SU-DHL-6 (cell line): ENCODE data around the gene TMEM163.

Experiments
- H2AFZ ChIP-seq: fragments of 200-600 bp; sonication (generic); 2 replicates; pipeline ENCODE4 v1.6.1; 2014; ENCODE audit warnings: low read depth, mild to moderate bottlenecking, moderate library complexity, mixed read lengths, antibody characterized with exemption, low read length; ENCODE audit not compliant: severe bottlenecking
- H3F3A ChIP-seq: fragments of 200-600 bp; shearing (Covaris generic); 2 replicates; pipeline ENCODE4 v1.6.0; 2016; ENCODE audit warnings: antibody characterized with exemption, mild to moderate bottlenecking; ENCODE audit not compliant: insufficient read depth
- H3K27ac ChIP-seq: fragments of 200-600 bp; sonication (generic); 2 replicates; pipeline ENCODE4 v1.5.1; 2016; ENCODE audit warnings: low read depth, mild to moderate bottlenecking, low read length, moderate library complexity, mixed read lengths
- H3K27me3 ChIP-seq: fragments of 200-600 bp; sonication (generic), shearing (Covaris generic); 2 replicates; pipeline ENCODE4 v1.6.0; 2014; ENCODE audit warnings: mild to moderate bottlenecking, low read length
- H3K36me3 ChIP-seq: fragments of 200-600 bp; sonication (generic); 2 replicates; pipeline ENCODE4 v1.6.1; 2014; ENCODE audit warnings: mild to moderate bottlenecking, low read length, mixed read lengths
- H3K4me2 ChIP-seq: fragments of 300-600, 200-600 bp; shearing (Covaris generic), sonication (generic); 2 replicates; pipeline ENCODE4 v1.6.0; 2014; ENCODE audit warnings: low read length, low read depth, mild to moderate bottlenecking; ENCODE audit not compliant: poor library complexity, severe bottlenecking
- H3K4me3 ChIP-seq: fragments of 200-600 bp; sonication (generic); 2 replicates; pipeline ENCODE4 v1.5.1; 2014; ENCODE audit warnings: antibody characterized with exemption, low read length, mild to moderate bottlenecking, mixed read lengths; ENCODE audit not compliant: insufficient read depth, poor library complexity, severe bottlenecking
- H3K79me2 ChIP-seq: fragments of 200-600 bp; sonication (generic); 2 replicates; pipeline ENCODE4 v1.6.1; 2014; ENCODE audit warnings: mild to moderate bottlenecking, low read length, moderate library complexity; ENCODE audit not compliant: insufficient read depth
- H3K9ac ChIP-seq: fragments of 200-600 bp; sonication (generic); 2 replicates; pipeline ENCODE4 v1.7.0; 2014; ENCODE audit warnings: mild to moderate bottlenecking, low read length
- H3K9me2 ChIP-seq: fragments of 200-600 bp; sonication (generic); replicated peaks from 2 replicates; pipeline ENCODE4 v1.6.1; 2014; ENCODE audit warnings: low read length; ENCODE audit not compliant: insufficient read depth
- H3K9me3 ChIP-seq: fragments of 200-600 bp; sonication (generic); 2 replicates; pipeline ENCODE4 v1.6.1; 2014; ENCODE audit warnings: low read length, mixed read lengths; ENCODE audit not compliant: insufficient read depth
- H4K20me1 ChIP-seq: fragments of 200-600 bp; sonication (generic); 2 replicates; pipeline ENCODE4 v1.6.1; 2014; ENCODE audit warnings: low read depth, mild to moderate bottlenecking, antibody characterized with exemption, low read length, moderate library complexity, mixed read lengths
- CTCF ChIP-seq: fragments of 200-600 bp; sonication (generic); IDR thresholded peaks from one replicate; pipeline ENCODE4 v1.5.1; 2017; ENCODE audit warnings: antibody characterized with exemption, mild to moderate bottlenecking, low read length, moderate library complexity; ENCODE audit not compliant: insufficient read depth, poor library complexity, severe bottlenecking
- EZH2phosphoT487 ChIP-seq: fragments of 200-600 bp; sonication (generic), shearing (Covaris generic); conservative IDR thresholded peaks from 2 replicates; pipeline ENCODE4 v1.6.1; 2018; ENCODE audit warnings: mild to moderate bottlenecking, antibody characterized with exemption, low read length, moderate library complexity, mixed read lengths

The TMEM163 gene

DNA sequence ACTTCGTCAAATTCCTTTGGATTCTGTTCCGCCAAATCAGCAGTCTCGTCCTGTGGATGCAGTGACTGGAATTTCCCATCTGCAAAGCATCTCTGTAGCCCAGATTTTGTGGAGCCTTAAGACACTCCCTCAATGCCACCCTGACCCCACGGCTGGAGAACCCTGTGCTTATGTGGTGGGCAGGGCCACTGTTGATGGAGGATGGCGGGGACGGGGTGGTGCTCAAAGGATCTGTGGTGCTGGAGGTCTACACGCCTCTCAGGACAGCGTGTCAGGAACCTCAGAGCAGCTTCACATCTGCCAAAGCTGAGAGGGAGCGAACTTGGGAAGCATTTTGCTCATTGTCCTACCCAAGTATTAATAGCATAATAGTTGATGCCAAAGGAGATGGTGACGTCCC is 264.8 kb downstream of the TMEM163 start:
- no peaks in the 10 kb centered on the region for H3F3A ChIP-seq
- no peaks in the 10 kb centered on the region for H3K79me2 ChIP-seq
- no peak overlapping the region for H3K4me3 ChIP-seq
- no peak overlapping the region for H2AFZ ChIP-seq
- no peaks in the 10 kb centered on the region for H3K9me2 ChIP-seq
- no peaks in the 10 kb centered on the region for H4K20me1 ChIP-seq
- H3K27me3 ChIP-seq = no peaks in the 10 kb centered on the region
- H3K27ac ChIP-seq = no peak overlapping the region
- no peaks in the 10 kb centered on the region for H3K9me3 ChIP-seq
- no peak overlapping the region for H3K9ac ChIP-seq
- H3K4me2 ChIP-seq = no peak overlapping the region
- no peaks in the 10 kb centered on the region for H3K36me3 ChIP-seq
- no peak for TF ChIP-seq EZH2phosphoT487
- TF ChIP-seq CTCF = no peak

DNA sequence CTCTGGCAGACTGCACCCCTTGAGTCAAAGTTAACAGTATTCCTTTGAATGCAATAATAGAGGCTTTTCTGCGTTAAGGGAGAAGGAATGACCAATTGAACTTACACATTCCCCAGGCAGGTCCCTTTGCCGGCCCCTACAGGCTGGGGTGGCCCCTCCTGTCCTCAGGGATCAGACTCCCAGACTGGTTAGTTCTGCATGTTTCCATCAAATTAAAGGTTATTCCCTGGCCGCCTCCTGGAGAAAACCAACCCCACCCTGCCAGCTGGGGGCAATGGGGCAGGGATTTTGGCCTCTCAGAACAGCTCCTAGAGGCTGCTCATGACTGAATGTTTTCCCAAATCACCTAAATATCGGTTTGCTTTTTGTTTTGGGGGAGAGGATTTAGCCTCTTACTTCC is 265.3 kb downstream of the TMEM163 start:
- TF ChIP-seq CTCF (no peak), EZH2phosphoT487 (no peak)
- no peak overlapping the region for H3K4me3 ChIP-seq
- H2AFZ ChIP-seq = no peak overlapping the region
- H3K9me3 ChIP-seq = no peaks in the 10 kb centered on the region
- H4K20me1 ChIP-seq = no peaks in the 10 kb centered on the region
- no peaks in the 10 kb centered on the region for H3K9me2 ChIP-seq
- no peaks in the 10 kb centered on the region for H3F3A ChIP-seq
- no peaks in the 10 kb centered on the region for H3K36me3 ChIP-seq
- H3K9ac ChIP-seq = no peak overlapping the region
- H3K79me2 ChIP-seq = no peaks in the 10 kb centered on the region
- no peak overlapping the region for H3K4me2 ChIP-seq
- H3K27me3 ChIP-seq = no peaks in the 10 kb centered on the region
- no peak overlapping the region for H3K27ac ChIP-seq

DNA sequence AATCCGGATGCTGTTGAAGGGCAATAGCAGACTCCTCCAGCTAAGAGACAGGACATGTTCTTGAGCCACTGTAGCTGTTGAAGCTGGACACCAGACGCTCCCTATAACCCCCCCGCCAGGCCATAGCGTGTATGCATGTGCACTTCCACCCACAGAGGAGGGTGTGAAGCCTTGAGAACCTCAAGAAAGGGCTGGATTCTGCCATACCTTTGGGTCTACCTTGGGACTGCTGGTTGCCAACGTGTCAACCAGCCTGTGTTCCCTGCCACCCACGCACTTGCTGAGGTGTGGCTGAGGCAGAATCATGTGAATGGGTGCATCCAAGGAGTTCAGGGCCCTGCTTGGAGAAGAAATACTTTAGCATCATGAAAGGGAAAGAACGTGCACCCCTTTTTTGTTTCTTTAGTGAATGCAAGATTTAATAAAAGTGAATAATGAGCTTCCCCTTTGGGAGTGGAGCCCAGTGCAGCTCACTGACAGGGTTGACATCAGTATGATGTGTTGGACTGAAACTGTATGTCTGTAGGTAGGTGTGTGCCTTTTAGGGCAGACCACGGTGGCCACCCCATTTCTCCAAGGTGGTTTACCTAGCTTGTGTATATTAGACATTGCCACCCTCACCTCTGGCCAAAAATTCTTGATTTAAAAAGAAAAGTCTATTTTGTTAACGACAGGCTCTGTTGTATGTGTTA is 266.6 kb downstream of the TMEM163 start:
- no peak overlapping the region for H3K27ac ChIP-seq
- H3K36me3 ChIP-seq = no peaks in the 10 kb centered on the region
- H3K9me3 ChIP-seq = no peaks in the 10 kb centered on the region
- H3K9ac ChIP-seq = no peak overlapping the region
- no peak overlapping the region for H3K4me2 ChIP-seq
- no peaks in the 10 kb centered on the region for H3K9me2 ChIP-seq
- H3F3A ChIP-seq = no peaks in the 10 kb centered on the region
- no peaks in the 10 kb centered on the region for H3K27me3 ChIP-seq
- H4K20me1 ChIP-seq = no peaks in the 10 kb centered on the region
- no peak for TF ChIP-seq CTCF
- no peak for TF ChIP-seq EZH2phosphoT487
- H3K4me3 ChIP-seq = no peak overlapping the region
- H3K79me2 ChIP-seq = no peaks in the 10 kb centered on the region
- H2AFZ ChIP-seq = no peak overlapping the region
